Activated naive CD8-positive, alpha-beta T cell treated with anti-CD3 and anti-CD28 coated beads for 36 hours (primary cell): ENCODE results near the gene DKKL1. TPM values are rescaled to one million over a fixed set of nuclear protein-coding genes. Genes with fewer than 3 reads are reported as not detected.

Source experiments
- total RNA-seq, 2 experiments: library from RNA; stranded (reverse); gene quantifications; one replicate each; pipeline ENCODE4 v1.2.3, GENCODE V29; 2021

Gene DKKL1
- total RNA-seq, 2 experiments from 2014 or later: not detected

Other genes starting within 250 kb of the DKKL1 start
- 1 to 10 TPM; 2.2 to 2.5 TPM for gene LIN7B, start 249.5 kb upstream of the DKKL1 start, total RNA-seq
- gene C19orf73, start 244.7 kb upstream of the DKKL1 start, total RNA-seq: 1 to 10 TPM; 1.0 to 1.3 TPM
- gene PPFIA3, start 244.3 kb upstream of the DKKL1 start, total RNA-seq: 1 to 10 TPM; 3.2 to 4.3 TPM
- not detected for gene HRC, start 208.5 kb upstream of the DKKL1 start, total RNA-seq
- gene TRPM4, start 206.1 kb upstream of the DKKL1 start, total RNA-seq: not detected
- gene SLC6A16, start 38.7 kb upstream of the DKKL1 start, total RNA-seq: 1 to 10 TPM in 1 of 2 experiments, under 1 TPM in 1; 0.86 to 1.4 TPM
- gene CD37, start 28.5 kb upstream of the DKKL1 start, total RNA-seq: 100 to 1,000 TPM; 110 to 114 TPM
- not detected for gene TEAD2, start 1.5 kb upstream of the DKKL1 start, total RNA-seq
- gene KASH5, start 24.4 kb downstream of the DKKL1 start, total RNA-seq: 1 to 10 TPM in 1 of 2 experiments, under 1 TPM in 1; 0.45 to 1.1 TPM
- not detected for gene PTH2, start 59.6 kb downstream of the DKKL1 start, total RNA-seq
- not detected for gene GFY, start 61.5 kb downstream of the DKKL1 start, total RNA-seq
- not detected for gene SLC17A7, start 77.7 kb downstream of the DKKL1 start, total RNA-seq
- 100 to 1,000 TPM; 140 to 141 TPM for gene PIH1D1, start 87.9 kb downstream of the DKKL1 start, total RNA-seq
- gene ALDH16A1, start 89.3 kb downstream of the DKKL1 start, total RNA-seq: 10 to 100 TPM; 34.4 to 42.0 TPM
- 10 to 100 TPM; 61.0 to 63.5 TPM for gene FLT3LG, start 110.3 kb downstream of the DKKL1 start, total RNA-seq
- gene RPL13A, start 123.7 kb downstream of the DKKL1 start, total RNA-seq: 1,000 to 10,000 TPM; 3,663 to 3,691 TPM
- gene RPS11, start 132.6 kb downstream of the DKKL1 start, total RNA-seq: 1,000 to 10,000 TPM; 2,825 to 2,867 TPM
- 10 to 100 TPM; 11.5 to 12.2 TPM for gene FCGRT, start 148.8 kb downstream of the DKKL1 start, total RNA-seq
- 1 to 10 TPM; 3.6 to 4.3 TPM for gene RCN3, start 164.1 kb downstream of the DKKL1 start, total RNA-seq
- gene NOSIP, start 216.7 kb downstream of the DKKL1 start, total RNA-seq: 10 to 100 TPM; 61.4 to 69.5 TPM
- 1 to 10 TPM; 1.5 to 1.6 TPM for gene PRRG2, start 217.4 kb downstream of the DKKL1 start, total RNA-seq
- gene PRR12, start 227.3 kb downstream of the DKKL1 start, total RNA-seq: 10 to 100 TPM; 16.0 to 17.8 TPM